SK-N-SH (cell line): ENCODE measurements around the gene THSD7B.

Experiments used
- ELF1 ChIP-seq: IDR thresholded peaks from 2 replicates; pipeline ENCODE4 v1.4.0; 2012
- JUND ChIP-seq: IDR thresholded peaks from 2 replicates; pipeline ENCODE4 v1.4.0; 2012
- POLR2AphosphoS5 ChIP-seq: IDR thresholded peaks from 2 replicates; pipeline ENCODE4 v1.6.1; 2012; ENCODE audit warnings: low read depth, low read length
- RAD21 ChIP-seq: IDR thresholded peaks from 2 replicates; pipeline ENCODE4 v1.6.1; 2012; ENCODE audit warnings: mild to moderate bottlenecking, low read length
- SMC3 ChIP-seq: IDR thresholded peaks from 2 replicates; pipeline ENCODE4 v1.6.1; 2012; ENCODE audit warnings: low read depth, low read length, improper control_type of control experiment
- TAF1 ChIP-seq: IDR thresholded peaks from 2 replicates; pipeline ENCODE4 v1.6.1; 2012; ENCODE audit warnings: low read depth, mild to moderate bottlenecking, low read length, moderate library complexity, borderline replicate concordance
- TF ChIP-seq, protein P1 (sequence below): fragments of 200-600 bp; sonication (generic); IDR thresholded peaks from 2 replicates; pipeline ENCODE4 v1.6.1; 2017; ENCODE audit warnings: antibody characterized with exemption, mild to moderate bottlenecking, moderate library complexity
- TF ChIP-seq, protein P2 (sequence below): IDR thresholded peaks from 2 replicates; pipeline ENCODE4 v1.6.1; 2012; ENCODE audit warnings: mild to moderate bottlenecking, low read depth, low read length, moderate library complexity
- TF ChIP-seq, protein P3 (sequence below): IDR thresholded peaks from 2 replicates; pipeline ENCODE4 v1.4.0; 2012; ENCODE audit warnings: low read depth, borderline replicate concordance

DNA sequence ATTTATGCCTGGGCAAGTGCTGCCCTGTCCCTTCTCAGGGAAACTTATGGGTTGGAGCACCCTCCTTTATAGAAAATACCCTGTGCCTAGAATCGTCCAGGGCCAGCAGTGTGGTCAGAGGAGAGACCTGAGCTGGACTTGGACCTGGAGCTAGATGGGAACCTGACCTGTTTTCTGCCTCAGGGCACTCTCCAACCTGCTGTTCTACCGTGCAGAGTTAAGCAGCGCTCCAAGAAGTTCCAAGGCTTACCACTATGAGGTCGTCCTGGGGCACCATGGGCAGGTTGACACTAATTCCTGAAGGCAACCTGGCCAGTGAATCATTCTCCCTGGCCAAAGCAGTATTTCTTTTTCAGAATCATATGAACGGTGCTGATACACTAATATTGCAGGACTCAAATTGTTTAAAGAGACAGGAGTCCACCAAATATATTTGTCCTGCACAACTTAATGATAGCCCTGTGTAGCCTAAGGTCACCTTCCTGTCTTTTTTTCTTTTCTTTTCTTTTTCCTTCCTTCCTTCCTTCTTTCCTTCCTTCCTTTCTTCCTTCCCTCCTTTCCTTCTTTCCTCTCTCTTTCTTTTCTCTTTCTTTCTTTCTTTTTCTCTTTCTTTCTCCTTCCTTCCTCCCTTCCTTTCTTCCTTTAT lies 743.5 kb downstream of the THSD7B start:
- no peak for TF ChIP-seq POLR2AphosphoS5
- TF ChIP-seq, protein P1, sequence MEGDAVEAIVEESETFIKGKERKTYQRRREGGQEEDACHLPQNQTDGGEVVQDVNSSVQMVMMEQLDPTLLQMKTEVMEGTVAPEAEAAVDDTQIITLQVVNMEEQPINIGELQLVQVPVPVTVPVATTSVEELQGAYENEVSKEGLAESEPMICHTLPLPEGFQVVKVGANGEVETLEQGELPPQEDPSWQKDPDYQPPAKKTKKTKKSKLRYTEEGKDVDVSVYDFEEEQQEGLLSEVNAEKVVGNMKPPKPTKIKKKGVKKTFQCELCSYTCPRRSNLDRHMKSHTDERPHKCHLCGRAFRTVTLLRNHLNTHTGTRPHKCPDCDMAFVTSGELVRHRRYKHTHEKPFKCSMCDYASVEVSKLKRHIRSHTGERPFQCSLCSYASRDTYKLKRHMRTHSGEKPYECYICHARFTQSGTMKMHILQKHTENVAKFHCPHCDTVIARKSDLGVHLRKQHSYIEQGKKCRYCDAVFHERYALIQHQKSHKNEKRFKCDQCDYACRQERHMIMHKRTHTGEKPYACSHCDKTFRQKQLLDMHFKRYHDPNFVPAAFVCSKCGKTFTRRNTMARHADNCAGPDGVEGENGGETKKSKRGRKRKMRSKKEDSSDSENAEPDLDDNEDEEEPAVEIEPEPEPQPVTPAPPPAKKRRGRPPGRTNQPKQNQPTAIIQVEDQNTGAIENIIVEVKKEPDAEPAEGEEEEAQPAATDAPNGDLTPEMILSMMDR = no peak
- TF ChIP-seq SMC3 = no peak
- TF ChIP-seq, protein P2, sequence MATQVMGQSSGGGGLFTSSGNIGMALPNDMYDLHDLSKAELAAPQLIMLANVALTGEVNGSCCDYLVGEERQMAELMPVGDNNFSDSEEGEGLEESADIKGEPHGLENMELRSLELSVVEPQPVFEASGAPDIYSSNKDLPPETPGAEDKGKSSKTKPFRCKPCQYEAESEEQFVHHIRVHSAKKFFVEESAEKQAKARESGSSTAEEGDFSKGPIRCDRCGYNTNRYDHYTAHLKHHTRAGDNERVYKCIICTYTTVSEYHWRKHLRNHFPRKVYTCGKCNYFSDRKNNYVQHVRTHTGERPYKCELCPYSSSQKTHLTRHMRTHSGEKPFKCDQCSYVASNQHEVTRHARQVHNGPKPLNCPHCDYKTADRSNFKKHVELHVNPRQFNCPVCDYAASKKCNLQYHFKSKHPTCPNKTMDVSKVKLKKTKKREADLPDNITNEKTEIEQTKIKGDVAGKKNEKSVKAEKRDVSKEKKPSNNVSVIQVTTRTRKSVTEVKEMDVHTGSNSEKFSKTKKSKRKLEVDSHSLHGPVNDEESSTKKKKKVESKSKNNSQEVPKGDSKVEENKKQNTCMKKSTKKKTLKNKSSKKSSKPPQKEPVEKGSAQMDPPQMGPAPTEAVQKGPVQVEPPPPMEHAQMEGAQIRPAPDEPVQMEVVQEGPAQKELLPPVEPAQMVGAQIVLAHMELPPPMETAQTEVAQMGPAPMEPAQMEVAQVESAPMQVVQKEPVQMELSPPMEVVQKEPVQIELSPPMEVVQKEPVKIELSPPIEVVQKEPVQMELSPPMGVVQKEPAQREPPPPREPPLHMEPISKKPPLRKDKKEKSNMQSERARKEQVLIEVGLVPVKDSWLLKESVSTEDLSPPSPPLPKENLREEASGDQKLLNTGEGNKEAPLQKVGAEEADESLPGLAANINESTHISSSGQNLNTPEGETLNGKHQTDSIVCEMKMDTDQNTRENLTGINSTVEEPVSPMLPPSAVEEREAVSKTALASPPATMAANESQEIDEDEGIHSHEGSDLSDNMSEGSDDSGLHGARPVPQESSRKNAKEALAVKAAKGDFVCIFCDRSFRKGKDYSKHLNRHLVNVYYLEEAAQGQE = no peak
- TF ChIP-seq ELF1 = no peak
- TF ChIP-seq TAF1 = no peak
- no peak for TF ChIP-seq RAD21
- no peak for TF ChIP-seq JUND
- TF ChIP-seq, protein P3, sequence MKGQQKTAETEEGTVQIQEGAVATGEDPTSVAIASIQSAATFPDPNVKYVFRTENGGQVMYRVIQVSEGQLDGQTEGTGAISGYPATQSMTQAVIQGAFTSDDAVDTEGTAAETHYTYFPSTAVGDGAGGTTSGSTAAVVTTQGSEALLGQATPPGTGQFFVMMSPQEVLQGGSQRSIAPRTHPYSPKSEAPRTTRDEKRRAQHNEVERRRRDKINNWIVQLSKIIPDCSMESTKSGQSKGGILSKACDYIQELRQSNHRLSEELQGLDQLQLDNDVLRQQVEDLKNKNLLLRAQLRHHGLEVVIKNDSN = no peak
